GM18526 (cell line): ENCODE measurements around the gene GMEB1.

ENCODE experiments used
- POLR2A ChIP-seq: IDR thresholded peaks from 3 replicates; pipeline ENCODE4 v1.6.1; 2011; ENCODE audit not compliant: insufficient read length; ENCODE audit errors: extremely low read depth

The GMEB1 gene

DNA sequence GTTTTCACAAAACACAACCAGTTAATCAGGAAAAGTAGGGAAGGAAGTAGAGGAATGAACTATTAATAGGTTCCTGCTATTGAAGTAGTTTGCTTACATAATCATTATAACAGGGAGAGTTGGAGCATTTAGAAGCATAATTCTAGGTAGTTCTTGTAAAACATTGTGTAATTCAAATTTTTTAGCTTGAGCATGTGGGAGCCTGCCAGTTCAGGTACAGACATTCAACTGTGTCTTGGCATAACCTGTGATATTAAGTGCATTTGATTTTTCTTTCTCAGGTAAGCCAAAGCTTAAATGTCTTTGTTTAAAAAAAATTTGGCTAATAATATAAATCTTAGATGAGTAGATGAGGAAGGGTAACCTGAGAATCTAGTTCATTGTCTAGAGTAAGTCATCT lies 71.5 kb downstream of the GMEB1 start:
- no peak for TF ChIP-seq POLR2A

DNA sequence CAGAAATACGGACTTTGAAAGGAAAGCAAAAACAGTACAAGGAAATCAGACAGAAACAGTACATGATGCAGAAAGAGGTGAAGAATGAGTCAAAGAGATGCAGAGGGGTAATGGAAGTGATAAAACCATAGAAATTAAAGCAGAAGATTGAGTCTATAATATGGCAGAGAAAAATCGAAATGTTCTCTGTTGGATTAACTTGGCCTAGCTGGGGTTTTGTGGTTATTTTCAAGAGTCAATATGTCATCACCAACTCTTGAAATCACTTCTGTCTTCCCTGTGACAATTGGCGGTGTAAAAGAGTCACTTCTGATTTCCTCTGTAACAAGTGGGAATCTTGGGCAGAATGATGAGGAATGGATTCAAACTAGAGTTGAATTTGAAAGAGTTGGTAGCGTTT lies 75.6 kb downstream of the GMEB1 start:
- no peak for TF ChIP-seq POLR2A

DNA sequence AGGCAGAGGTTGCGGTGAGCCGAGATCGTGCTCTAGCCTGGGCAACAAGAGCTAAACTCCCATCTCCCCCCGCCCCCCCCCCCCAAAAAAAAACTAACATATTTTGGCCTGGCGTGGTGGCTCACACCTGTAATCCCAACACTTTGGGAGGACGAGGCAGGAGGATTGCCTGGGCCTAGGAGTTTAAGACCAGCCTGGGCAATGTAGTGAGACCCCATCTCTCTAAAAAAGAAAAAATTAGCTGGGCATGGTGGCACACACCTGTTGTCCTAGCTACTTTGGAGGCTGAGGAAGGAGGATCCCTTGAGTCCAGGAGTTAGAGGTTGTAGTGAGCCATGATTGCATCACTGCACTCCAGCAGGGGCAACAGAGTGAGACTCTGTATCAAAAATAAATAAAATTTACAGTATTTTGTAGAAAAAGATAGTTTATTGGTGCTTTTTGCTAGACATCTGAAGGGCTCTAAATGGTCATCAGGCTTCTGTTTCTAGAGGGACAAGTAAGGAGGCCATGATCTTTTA lies 77.1 kb downstream of the GMEB1 start:
- no peak for TF ChIP-seq POLR2A

DNA sequence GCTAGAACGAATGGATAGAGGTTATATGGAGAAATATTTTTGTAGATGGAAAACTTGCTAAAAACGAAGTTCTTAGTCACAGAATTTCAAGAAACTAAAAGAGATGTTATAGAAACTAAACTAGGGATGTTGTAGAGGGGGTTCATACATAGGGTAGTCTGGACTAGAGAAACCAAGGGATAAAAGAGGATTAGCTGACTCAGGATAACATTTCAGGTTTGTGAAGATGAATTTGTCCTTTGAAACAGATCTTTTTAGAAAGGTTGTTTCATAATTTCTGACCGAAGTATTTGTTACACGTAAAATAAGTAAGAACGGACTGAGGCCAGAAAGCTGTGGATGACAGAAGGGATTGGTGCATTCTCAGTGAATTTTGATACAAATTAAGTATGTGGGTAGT lies 81.7 kb downstream of the GMEB1 start:
- no peak for TF ChIP-seq POLR2A

DNA sequence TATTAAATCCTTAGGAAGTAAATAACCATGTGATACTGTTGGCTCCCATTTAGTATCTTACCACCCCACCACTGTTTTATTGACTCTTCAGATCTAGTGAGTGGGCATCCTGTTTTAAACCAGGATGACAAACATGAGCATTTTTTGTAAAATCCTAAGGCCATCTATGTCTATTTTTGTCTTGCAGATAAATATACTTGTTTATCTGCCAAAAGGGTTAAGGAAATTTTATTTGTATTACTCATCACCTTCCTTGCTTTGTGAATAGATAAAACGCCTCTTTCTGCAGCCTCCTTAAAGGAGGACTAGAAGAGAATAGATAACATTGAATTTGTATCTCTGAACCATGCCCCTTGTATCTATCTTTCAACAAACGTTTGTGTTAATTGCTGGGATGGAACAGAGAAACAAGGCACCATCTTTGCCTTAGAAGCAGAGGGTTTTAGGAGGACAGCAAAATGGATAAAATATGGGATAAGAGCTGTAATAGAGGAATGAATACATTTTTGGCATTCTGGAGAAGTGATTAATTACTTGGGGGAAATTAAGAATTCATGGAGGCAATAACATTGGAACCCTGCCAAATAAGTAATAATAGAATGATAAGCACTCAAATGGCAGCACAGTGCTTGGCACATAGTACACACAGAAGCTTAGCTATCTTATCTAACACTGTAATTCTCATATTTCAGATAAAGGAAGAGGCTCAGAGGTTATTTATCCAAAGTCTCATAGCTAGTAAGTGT lies 82.9 kb downstream of the GMEB1 start:
- TF ChIP-seq POLR2A: no peak

DNA sequence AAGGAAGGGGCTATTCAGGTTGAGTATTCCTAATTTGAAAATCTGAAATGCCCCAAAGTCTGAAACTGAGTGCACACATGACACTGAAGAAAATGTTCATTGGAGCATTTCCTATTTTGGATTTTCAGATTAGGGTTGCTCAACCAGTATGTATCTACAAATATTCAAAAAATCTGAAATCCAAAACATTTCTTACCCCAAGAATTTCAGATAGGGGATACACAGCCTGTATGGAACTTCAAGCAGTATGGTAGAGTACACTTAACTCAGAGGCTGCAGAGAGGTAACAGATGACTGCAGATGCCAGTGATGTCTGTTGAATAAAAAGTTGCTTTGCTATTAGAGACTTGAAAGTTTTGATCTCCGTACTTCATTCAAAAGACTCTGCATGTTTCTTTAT lies 87.1 kb downstream of the GMEB1 start:
- no peak for TF ChIP-seq POLR2A

DNA sequence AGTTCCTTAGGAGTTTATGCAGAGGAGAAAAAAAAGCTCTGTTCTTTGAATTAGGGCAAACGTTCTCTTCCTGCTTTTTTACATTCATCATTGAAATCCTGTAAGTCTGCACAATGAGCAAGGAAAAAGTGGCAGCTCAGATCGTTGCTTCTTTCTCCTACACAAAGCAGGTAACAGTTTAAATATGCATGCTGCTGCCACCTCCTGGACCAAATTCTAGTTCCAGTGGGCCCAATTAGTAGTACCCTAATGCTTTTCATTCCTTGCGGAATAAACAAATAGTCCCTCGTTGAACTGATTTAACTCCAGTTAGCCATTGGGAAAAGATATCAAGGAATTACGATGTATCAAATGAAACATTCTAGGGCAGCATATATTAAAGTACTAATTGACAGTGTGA lies 88.3 kb downstream of the GMEB1 start:
- no peak for TF ChIP-seq POLR2A

DNA sequence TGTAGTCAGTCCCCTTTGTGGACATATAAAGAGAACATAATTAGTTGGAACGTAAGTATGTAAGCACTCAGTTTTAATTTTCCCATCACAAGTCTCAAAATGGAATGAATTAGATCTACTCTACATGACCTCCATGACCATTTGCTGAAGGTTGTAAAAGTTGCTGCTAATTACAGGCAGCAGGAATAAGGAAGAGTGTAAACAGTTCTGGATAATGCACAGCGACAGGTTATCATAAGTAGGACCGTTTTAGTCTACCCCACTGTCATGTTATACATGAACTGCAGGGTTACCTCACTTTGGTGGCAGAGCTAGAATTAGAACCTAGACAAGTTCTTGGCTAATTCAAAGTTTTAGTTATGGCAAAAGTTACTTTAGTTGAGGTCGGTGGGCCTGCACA lies 89.8 kb downstream of the GMEB1 start:
- TF ChIP-seq POLR2A: no peak

DNA sequence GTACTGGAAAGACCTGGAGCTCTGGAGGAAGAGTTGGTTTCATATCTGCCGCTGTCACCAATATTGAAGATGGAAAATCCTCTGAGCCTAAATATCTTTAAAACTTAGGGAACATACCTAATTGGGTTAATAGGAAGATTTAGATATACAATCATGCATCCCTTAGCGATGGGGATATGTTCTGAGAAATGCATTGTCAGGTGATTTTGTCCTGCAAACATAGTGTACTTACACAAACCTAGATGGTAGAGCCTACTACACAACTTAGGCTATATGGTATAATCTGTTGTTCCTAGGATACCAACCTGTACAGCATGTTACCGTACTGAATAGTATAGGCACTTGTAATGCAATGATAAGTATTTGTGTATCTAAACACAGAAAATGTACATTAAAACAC lies 90.7 kb downstream of the GMEB1 start:
- no peak for TF ChIP-seq POLR2A

DNA sequence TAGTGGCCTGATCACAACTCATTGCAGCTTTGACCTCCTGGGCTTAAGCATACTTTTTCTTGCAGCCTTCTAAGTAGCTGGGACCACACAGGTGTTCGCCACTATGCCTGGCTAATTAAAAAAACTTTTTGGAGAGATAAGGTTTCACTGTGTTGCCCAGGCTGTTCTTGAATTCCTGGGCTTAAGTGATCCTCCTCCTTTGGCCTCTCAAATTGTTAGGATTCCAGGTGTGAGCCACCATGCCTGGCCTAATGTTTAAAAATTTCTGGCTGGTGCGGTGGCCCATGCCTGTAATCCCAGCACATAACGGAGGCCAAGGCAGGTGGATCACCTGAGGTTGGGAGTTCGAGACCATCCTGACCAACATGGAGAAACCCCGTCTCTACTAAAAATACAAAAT lies 92.6 kb downstream of the GMEB1 start:
- no peak for TF ChIP-seq POLR2A

DNA sequence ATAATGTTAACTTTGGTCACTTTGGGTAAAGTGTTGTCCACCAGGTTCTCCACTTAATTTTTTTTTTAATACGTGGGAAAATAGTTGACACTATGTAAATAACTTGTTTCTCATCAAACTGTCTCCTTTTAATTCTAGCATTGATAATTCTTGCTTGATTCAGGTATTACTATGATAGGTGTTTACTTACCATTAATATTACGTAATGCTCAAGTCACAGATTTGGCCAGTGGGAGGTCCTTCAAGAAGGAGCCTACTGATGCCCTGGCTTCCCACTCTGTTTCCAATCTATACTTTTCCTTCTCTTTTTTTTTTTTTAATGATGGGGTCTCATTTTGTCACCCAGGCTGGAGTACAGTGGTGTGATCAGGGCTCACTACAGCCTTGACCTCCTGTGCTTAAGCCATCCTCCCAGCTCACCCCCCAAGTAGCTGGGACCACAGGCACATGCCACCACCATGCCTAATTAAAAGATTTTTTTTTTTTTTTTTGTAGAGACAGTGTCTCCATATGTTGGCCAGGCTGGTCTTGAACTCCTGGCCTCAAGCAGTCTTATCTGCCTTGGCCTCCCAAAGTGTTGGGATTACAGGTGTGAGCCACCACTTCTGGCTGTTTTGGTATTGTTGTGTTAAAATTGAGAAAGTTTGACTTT lies 98.1 kb downstream of the GMEB1 start:
- TF ChIP-seq POLR2A: no peak
